ENCODE results near the gene CCDC78.

Gene CCDC78

DNA sequence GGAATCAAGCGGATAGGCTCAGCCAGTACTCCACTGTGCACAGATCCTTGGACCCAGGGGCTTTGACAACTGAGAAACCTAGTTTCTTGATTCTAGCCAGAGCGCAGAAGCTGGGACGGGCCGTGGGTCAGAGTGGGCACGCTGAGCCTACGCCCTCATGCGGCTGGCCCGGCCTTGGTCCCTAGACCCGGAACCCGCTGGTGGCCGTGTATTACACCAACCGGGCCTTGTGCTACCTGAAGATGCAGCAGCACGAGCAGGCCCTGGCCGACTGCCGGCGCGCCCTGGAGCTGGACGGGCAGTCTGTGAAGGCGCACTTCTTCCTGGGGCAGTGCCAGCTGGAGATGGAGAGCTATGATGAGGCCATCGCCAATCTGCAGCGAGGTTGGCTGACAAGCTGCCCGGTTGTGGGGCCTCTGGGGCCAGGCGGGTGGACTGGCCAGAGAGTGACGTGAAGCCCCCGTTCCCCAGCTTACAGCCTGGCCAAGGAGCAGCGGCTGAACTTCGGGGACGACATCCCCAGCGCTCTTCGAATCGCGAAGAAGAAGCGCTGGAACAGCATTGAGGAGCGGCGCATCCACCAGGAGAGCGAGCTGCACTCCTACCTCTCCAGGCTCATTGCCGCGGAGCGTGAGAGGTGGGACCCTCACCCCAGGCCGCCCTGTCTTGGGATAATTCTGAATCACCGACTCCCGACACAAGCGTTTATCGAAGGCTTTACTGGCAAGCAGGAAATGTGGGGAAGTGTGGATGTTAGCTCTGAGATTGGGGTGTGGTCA lies 45.1 kb downstream of the CCDC78 start:
- peaks cover 2% of the 10 kb centered on the region for H3K36me3 Mint-ChIP-seq
- H3K9me3 Mint-ChIP-seq (ENCODE audit: low read depth), result no peaks in the 10 kb centered on the region
- H3K27me3 Mint-ChIP-seq, result no peaks in the 10 kb centered on the region
- H3K27ac Mint-ChIP-seq, result peak overlapping the region; percentile 6
- H3K4me3 Mint-ChIP-seq, result peak overlapping the region; percentile 86
- H3K4me1 Mint-ChIP-seq (ENCODE audit: low read depth), result peaks cover 15% of the 10 kb centered on the region

GRCh38 chr16:680625-680945 lies 45.7 kb downstream of the CCDC78 start:
- Mint-ChIP-seq H3K27me3 (no peaks in the 10 kb centered on the region), H3K4me3 (peak overlapping the region; percentile 86), H3K4me1 (ENCODE audit: low read depth) (peaks cover 15% of the 10 kb centered on the region)

DNA sequence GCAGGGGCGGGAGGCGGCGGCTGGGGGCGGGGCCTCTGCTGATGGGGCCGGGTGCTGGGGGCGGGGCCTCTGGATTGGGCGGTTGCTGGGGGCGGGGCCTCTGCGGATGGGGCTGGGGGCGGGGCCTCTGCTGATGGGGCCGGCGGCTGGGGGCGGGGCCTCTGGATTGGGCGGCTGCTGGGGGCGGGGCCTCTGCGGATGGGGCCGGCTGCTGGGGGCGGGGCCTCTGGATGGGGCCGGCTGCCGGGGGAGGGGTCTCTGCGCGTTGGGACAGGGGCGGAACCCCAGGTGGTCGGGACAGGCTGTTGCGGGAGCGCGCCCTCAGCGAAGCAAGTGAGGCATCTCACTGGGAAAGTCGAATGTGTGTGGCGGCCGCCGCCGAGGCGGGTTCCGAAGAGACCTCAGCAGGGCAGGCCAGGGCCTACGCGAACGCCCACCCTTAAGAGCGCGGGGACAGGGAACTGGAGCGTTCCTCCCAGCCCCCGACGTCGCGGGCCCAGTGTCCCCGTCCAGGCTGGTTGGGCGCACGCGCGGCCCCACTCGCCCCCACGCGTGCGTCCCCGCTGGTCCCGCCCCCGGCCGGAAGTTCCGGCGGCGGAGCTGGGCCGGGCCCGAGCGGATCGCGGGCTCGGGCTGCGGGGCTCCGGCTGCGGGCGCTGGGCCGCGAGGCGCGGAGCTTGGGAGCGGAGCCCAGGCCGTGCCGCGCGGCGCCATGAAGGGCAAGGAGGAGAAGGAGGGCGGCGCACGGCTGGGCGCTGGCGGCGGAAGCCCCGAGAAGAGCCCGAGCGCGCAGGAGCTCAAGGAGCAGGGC lies 46.2 kb downstream of the CCDC78 start, which contains the start of gene STUB1:
STUB1 (plus strand) TSS at position 597 of the 811 bp plus-strand sequence; CDS start at position 713, 116 bp downstream.
- no peaks in the 10 kb centered on the region for H3K27me3 Mint-ChIP-seq

More at GRCh38 chr16:680625-680945, 45.7 kb downstream of the CCDC78 start:
- H3K36me3 Mint-ChIP-seq, result peaks cover 2% of the 10 kb centered on the region
- H3K9me3 Mint-ChIP-seq (ENCODE audit: low read depth), result no peaks in the 10 kb centered on the region
- no peak overlapping the region for H3K27ac Mint-ChIP-seq

GRCh38 chr16:678858-679813 lies 47.1 kb downstream of the CCDC78 start:
- peak overlapping the region; percentile 41 for H3K27ac Mint-ChIP-seq
- H3K27me3 Mint-ChIP-seq, result no peaks in the 10 kb centered on the region
- peaks cover 2% of the 10 kb centered on the region for H3K36me3 Mint-ChIP-seq
- peak overlapping the region; percentile 80 for H3K4me3 Mint-ChIP-seq
- H3K9me3 Mint-ChIP-seq (ENCODE audit: low read depth), result no peaks in the 10 kb centered on the region
- H3K4me1 Mint-ChIP-seq (ENCODE audit: low read depth), result peaks cover 18% of the 10 kb centered on the region

More for the DNA sequence above, 46.2 kb downstream of the CCDC78 start, which contains the start of gene STUB1:
- H3K4me3 Mint-ChIP-seq, result peak within 1 kb of the TSS; percentile 86
- peak within 1 kb of the TSS; percentile 85 for H3K27ac Mint-ChIP-seq
- H3K9me3 Mint-ChIP-seq (ENCODE audit: low read depth), result no peaks in the 10 kb centered on the region
- H3K4me1 Mint-ChIP-seq (ENCODE audit: low read depth), result peaks cover 17% of the 10 kb centered on the region
- peaks cover 2% of the 10 kb centered on the region for H3K36me3 Mint-ChIP-seq

- Mint-ChIP-seq H3K27me3 (no peaks in the 10 kb centered on the region), H3K4me3 (no peak overlapping the region), H3K4me1 (ENCODE audit: low read depth) (peaks cover 18% of the 10 kb centered on the region)
Observed at GRCh38 chr16:678209-678857, 47.9 kb downstream of the CCDC78 start.

DNA sequence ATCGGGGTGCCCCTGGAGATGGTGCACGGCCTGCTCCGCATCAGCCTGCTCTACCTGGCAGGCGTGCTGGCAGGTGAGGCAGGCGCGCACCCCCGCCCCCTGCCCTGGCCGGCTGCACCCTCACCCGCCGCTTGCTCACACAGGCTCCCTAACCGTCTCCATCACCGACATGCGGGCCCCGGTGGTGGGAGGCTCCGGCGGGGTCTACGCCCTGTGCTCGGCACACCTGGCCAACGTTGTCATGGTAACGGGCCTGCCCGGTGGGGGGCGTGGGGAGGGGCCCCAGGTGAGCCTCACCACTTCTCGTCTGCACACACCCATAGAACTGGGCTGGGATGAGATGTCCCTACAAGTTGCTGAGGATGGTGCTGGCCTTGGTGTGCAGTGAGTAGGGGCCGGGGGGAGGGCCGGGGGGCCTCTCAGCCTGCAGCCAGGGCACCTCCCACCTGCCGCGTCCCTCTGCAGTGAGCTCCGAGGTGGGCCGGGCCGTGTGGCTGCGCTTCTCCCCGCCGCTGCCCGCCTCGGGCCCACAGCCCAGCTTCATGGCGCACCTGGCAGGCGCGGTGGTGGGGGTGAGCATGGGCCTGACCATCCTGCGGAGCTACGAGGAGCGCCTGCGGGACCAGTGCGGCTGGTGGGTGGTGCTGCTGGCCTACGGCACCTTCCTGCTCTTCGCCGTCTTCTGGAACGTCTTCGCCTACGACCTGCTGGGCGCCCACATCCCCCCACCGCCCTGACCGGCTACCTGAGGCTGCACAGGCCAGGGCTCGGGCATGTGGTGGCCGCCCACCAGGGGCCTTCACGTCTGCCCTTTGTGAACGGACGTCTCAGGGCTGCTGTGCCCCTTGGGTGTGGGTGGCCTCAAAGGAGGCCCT lies 48.7 kb downstream of the CCDC78 start:
- Mint-ChIP-seq H3K4me3 (no peak overlapping the region), H3K4me1 (ENCODE audit: low read depth) (peaks cover 17% of the 10 kb centered on the region), H3K27me3 (no peaks in the 10 kb centered on the region), H3K27ac (no peak overlapping the region), H3K36me3 (peaks cover 1% of the 10 kb centered on the region), H3K9me3 (ENCODE audit: low read depth) (no peaks in the 10 kb centered on the region)

More at GRCh38 chr16:678209-678857, 47.9 kb downstream of the CCDC78 start:
- H3K36me3 Mint-ChIP-seq, result peaks cover 2% of the 10 kb centered on the region
- H3K9me3 Mint-ChIP-seq (ENCODE audit: low read depth), result no peaks in the 10 kb centered on the region
- no peak overlapping the region for H3K27ac Mint-ChIP-seq

DNA sequence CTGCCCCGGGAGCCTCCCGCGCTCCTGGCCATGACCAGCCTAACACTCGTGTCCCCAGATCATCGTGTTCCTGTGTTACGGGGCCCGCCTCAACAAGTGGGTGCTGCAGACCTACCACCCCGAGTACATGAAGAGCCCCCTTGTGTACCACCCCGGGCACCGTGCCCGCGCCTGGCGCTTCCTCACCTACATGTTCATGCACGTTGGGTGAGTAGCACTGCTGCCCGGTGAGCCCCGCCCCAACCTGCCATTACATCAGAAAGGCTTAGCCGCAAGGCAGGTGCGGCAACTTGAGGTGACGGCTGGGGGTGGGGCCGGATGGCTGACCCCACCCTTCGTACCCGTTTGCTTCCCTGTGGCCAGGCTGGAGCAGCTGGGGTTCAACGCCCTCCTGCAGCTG lies 49.3 kb downstream of the CCDC78 start:
- Mint-ChIP-seq H3K27ac (no peak overlapping the region), H3K4me1 (ENCODE audit: low read depth) (peaks cover 15% of the 10 kb centered on the region), H3K27me3 (no peaks in the 10 kb centered on the region), H3K9me3 (ENCODE audit: low read depth) (no peaks in the 10 kb centered on the region), H3K4me3 (no peak overlapping the region), H3K36me3 (no peaks in the 10 kb centered on the region)

DNA sequence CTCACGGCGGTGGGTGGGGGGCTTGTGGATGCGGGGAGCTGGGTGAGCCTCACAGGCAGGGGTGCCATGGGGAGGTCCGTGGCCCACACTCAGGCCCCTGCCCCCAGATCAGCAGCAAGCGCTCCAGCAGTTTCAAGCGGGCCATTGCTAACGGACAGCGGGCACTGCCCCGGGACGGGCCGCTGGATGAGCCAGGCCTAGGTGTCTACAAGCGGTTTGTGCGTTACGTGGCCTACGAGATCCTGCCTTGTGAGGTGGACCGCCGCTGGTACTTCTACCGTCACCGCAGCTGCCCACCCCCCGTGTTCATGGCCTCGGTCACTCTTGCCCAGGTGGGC lies 49.7 kb downstream of the CCDC78 start:
- no peak overlapping the region for H3K4me3 Mint-ChIP-seq
- no peaks in the 10 kb centered on the region for H3K27me3 Mint-ChIP-seq
- H3K36me3 Mint-ChIP-seq, result no peaks in the 10 kb centered on the region
- no peaks in the 10 kb centered on the region for H3K9me3 Mint-ChIP-seq (ENCODE audit: low read depth)
- H3K27ac Mint-ChIP-seq, result no peak overlapping the region
- peaks cover 11% of the 10 kb centered on the region for H3K4me1 Mint-ChIP-seq (ENCODE audit: low read depth)

DNA sequence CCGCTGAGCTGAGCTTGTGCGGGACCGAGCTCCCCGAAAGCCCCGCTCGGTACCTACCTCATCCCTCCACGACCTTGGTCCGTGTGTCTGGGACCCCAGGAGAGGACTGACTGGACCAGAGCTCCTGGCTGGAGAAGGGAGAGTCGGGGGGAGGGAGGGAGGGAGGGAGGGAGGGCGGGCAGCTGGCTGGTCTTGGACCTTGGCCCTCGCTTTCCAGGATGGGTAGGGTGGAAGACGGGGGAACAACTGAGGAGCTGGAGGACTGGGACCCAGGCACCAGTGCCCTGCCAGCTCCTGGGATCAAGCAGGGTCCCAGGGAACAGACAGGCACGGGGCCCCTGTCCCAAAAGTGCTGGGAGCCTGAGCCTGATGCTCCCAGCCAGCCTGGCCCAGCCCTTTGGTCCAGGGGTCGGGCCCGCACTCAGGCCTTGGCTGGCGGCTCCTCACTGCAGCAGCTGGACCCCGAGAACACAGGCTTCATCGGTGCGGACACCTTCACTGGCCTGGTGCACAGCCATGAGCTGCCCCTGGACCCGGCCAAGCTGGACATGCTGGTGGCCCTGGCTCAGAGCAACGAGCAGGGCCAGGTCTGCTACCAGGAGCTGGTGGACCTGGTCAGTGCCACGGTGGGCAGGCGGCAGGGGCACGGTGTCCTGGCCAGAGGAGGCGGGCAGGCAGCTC lies 50.2 kb downstream of the CCDC78 start:
- Mint-ChIP-seq H3K27me3 (no peaks in the 10 kb centered on the region), H3K27ac (no peak overlapping the region), H3K36me3 (no peaks in the 10 kb centered on the region), H3K9me3 (ENCODE audit: low read depth) (no peaks in the 10 kb centered on the region), H3K4me1 (ENCODE audit: low read depth) (peaks cover 7% of the 10 kb centered on the region), H3K4me3 (no peak overlapping the region)

- Mint-ChIP-seq H3K27ac (no peak within 1 kb of the TSS), H3K4me3 (peak within 1 kb of the TSS; percentile 35), H3K36me3 (no peaks in the 10 kb centered on the region), H3K27me3 (no peaks in the 10 kb centered on the region), H3K9me3 (ENCODE audit: low read depth) (no peaks in the 10 kb centered on the region), H3K4me1 (ENCODE audit: low read depth) (peaks cover 5% of the 10 kb centered on the region)
Observed at GRCh38 chr16:674968-675883, 51.0 kb downstream of the CCDC78 start, which contains the start of gene RHBDL1. Gene RHBDL1, plus strand, starts transcription at chr16:675671. Its CDS starts 120 bp downstream, at chr16:675791.

- H3K36me3 Mint-ChIP-seq, result no peaks in the 10 kb centered on the region
- no peaks in the 10 kb centered on the region for H3K27me3 Mint-ChIP-seq
- H3K4me1 Mint-ChIP-seq (ENCODE audit: low read depth), result peaks cover 7% of the 10 kb centered on the region
- no peak overlapping the region for H3K27ac Mint-ChIP-seq
- no peaks in the 10 kb centered on the region for H3K9me3 Mint-ChIP-seq (ENCODE audit: low read depth)
- H3K4me3 Mint-ChIP-seq, result peak overlapping the region; percentile 35
Observed at GRCh38 chr16:674214-674881, 51.9 kb downstream of the CCDC78 start.

Measured in activated naive CD8-positive, alpha-beta T cell (primary cell).